ENCODE measurements around the gene RAB40B. TPM values are rescaled to one million over a fixed set of nuclear protein-coding genes. Genes with fewer than 3 reads are reported as not detected.

RAB40B gene
- total and polyA plus RNA-seq, 12 donors = 4.1 to 33.3 (median 14.0) TPM

- Histone ChIP-seq H3K4me1 (replicated peaks in 1 of 2) (peaks cover 8 to 11% of the 10 kb centered on the region in 2 donors), H3K27me3 (no peaks in the 10 kb centered on the region), H3K36me3 (replicated peaks in 1 of 2) (no peaks in the 10 kb centered on the region), H3K9me3 (replicated peaks in 1 of 3) (peaks cover 0 to 8% (median 0%) of the 10 kb centered on the region in 3 donors), H3K4me3 (peak overlapping the region in 3 of 4 donors; percentile 11 to 99 (median 36)), H3K27ac (peak overlapping the region in 1 of 5 donors; percentile 41)
- TF ChIP-seq CTCF (IDR thresholded peaks at IDR 0.05) (no peak), POLR2A (IDR thresholded peaks at IDR 0.05) (no peak)
- DNase-seq = peak in 1 of 7 donors; percentile 26
- 0% methylated on average over 10 to 32 of the region's 32 CpGs; no CpG with 5 or more reads in 1 of the 4 donors for WGBS, 4 donors
- intact Hi-C loops (cut with DNase I) = no loop called here
Measured at GRCh38 chr17:82697808-82698064, 762 bp downstream of the RAB40B start.

GRCh38 chr17:82696916-82697807, 1.3 kb downstream of the RAB40B start:
- Histone ChIP-seq H3K27me3 (no peaks in the 10 kb centered on the region), H3K4me3 (peak overlapping the region in 2 of 4 donors; percentile 36 to 99), H3K4me1 (replicated peaks in 1 of 2) (peaks cover 8 to 11% of the 10 kb centered on the region in 2 donors), H3K27ac (no peak overlapping the region), H3K36me3 (replicated peaks in 1 of 2) (no peaks in the 10 kb centered on the region), H3K9me3 (replicated peaks in 1 of 3) (peaks cover 0 to 8% (median 0%) of the 10 kb centered on the region in 3 donors)
- peak in 1 of 7 donors; percentile 21 for DNase-seq
- WGBS, 4 donors = 27 to 65% (median 36%) methylated on average over 14 to 48 of the region's 48 CpGs
- TF ChIP-seq POLR2A (IDR thresholded peaks at IDR 0.05) = no peak
- TF ChIP-seq CTCF (IDR thresholded peaks at IDR 0.05) = no peak
- intact Hi-C loops (cut with DNase I) = no loop called here

GRCh38 chr17:82696259-82696658, 2.2 kb downstream of the RAB40B start:
- intact Hi-C loops (cut with DNase I) = no loop called here

More at GRCh38 chr17:82696259-82696658, 2.2 kb downstream of the RAB40B start:
- no peak for DNase-seq
- 94 to 98% (median 96%) methylated on average over 14 to 16 of the region's 17 CpGs for WGBS, 4 donors
- no peak overlapping the region for H3K27ac ChIP-seq
- no peaks in the 10 kb centered on the region for H3K27me3 ChIP-seq
- H3K4me3 ChIP-seq = no peak overlapping the region
- H3K36me3 ChIP-seq (replicated peaks in 1 of 2) = no peaks in the 10 kb centered on the region
- TF ChIP-seq CTCF (IDR thresholded peaks at IDR 0.05) = no peak
- TF ChIP-seq POLR2A (IDR thresholded peaks at IDR 0.05) = no peak
- H3K9me3 ChIP-seq (replicated peaks in 1 of 3) = peaks cover 0 to 8% (median 0%) of the 10 kb centered on the region in 3 donors
- peaks cover 8 to 11% of the 10 kb centered on the region in 2 donors for H3K4me1 ChIP-seq (replicated peaks in 1 of 2)
